Left ventricle myocardium inferior (tissue), 1 donor: ENCODE results near the gene DQX1. TPM values are rescaled to one million over a fixed set of nuclear protein-coding genes. Genes with fewer than 3 reads are reported as not detected.

Experiments
- DNase-seq: peaks from one replicate; pipeline ENCODE4 v3.0.0-alpha.2; 2020
- H3K27ac ChIP-seq: fragments of 200-600 bp; replicated peaks from 2 replicates; pipeline ENCODE4 v1.8.0; 2021
- H3K27me3 ChIP-seq: fragments of 200-600 bp; 2 replicates; pipeline ENCODE4 v1.8.0; 2021; ENCODE audit warnings: low read depth
- H3K36me3 ChIP-seq: fragments of 200-600 bp; 2 replicates; pipeline ENCODE4 v1.8.0; 2021
- H3K4me1 ChIP-seq: fragments of 200-600 bp; 2 replicates; pipeline ENCODE4 v1.8.0; 2021
- H3K4me3 ChIP-seq: fragments of 200-600 bp; 2 replicates; pipeline ENCODE4 v1.8.0; 2021; ENCODE audit warnings: mild to moderate bottlenecking, moderate library complexity
- H3K9me3 ChIP-seq: fragments of 200-600 bp; replicated peaks from 2 replicates; pipeline ENCODE4 v1.8.0; 2021
- intact Hi-C: fragments of 100-400 bp; cut with micrococcal nuclease; formaldehyde crosslinking; loops from one replicate; pipeline ENCODE4 v1.11.0; 2022
- total RNA-seq: library from RNA; stranded (reverse); fragmentation: NEBNext Ultra II Directional; extraction: Animal tissue kit (Norgen Biotek cat#: 25700); gene quantifications from one replicate; pipeline ENCODE4 v1.2.1, GENCODE V29; 2021
- TF ChIP-seq, protein P1 (sequence below): fragments of 200-600 bp; IDR thresholded peaks from 2 replicates; pipeline ENCODE4 v1.8.0; 2021; ENCODE audit warnings: antibody characterized with exemption, mild to moderate bottlenecking, borderline replicate concordance
- donor health status: DM: no; HTN: yes; CAD: no; lungs with severe emphysema.

The DQX1 gene
- total RNA-seq, 1 donor from 2014 or later = 0.11 TPM

DNA sequence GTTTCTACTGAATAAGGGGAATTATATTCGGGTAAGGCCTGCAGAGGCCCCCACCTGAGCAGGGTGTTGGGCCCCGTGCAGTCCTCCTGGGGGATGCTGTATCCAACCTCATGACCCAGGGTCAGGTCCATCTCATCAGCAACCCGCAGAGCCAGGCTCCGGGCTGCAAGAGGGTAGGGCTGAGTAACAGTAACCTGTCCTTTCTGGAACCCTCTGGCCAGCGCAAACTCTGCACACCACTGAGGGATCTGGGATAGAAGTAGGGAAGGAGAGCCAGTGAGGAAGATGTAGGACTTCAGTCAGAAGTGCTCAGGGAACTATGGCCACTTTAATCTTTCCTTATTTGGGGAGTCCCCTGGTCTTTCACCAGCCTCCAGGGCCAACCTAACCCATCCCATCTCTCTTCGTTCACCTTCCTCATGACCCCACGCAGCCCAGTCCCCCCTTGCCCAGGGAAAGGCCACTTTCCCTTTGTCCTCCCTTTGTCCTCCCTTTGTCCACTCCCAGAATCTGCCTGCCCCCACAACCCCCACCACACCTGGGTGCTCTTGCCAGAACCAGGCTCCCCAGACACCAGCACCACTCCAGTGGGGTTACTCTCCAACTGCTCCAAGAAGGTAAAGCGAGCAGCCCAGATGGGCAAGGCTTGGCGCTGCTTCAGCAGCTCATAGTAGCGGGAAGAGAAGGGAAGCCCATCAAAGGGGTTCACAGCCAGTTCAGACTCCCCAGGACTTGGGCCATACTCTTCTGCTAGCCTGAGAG is 895 bp downstream of the DQX1 start:
- no peak overlapping the region for H3K4me3 ChIP-seq
- peaks cover 30% of the 10 kb centered on the region for H3K36me3 ChIP-seq
- TF ChIP-seq, protein P1, sequence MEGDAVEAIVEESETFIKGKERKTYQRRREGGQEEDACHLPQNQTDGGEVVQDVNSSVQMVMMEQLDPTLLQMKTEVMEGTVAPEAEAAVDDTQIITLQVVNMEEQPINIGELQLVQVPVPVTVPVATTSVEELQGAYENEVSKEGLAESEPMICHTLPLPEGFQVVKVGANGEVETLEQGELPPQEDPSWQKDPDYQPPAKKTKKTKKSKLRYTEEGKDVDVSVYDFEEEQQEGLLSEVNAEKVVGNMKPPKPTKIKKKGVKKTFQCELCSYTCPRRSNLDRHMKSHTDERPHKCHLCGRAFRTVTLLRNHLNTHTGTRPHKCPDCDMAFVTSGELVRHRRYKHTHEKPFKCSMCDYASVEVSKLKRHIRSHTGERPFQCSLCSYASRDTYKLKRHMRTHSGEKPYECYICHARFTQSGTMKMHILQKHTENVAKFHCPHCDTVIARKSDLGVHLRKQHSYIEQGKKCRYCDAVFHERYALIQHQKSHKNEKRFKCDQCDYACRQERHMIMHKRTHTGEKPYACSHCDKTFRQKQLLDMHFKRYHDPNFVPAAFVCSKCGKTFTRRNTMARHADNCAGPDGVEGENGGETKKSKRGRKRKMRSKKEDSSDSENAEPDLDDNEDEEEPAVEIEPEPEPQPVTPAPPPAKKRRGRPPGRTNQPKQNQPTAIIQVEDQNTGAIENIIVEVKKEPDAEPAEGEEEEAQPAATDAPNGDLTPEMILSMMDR = no peak
- H3K27ac ChIP-seq = no peak overlapping the region
- H3K27me3 ChIP-seq = peaks cover 25% of the 10 kb centered on the region
- intact Hi-C loops = no loop called here
- DNase-seq = no peak
- peaks cover 24% of the 10 kb centered on the region for H3K4me1 ChIP-seq
- H3K9me3 ChIP-seq = no peaks in the 10 kb centered on the region

DNA sequence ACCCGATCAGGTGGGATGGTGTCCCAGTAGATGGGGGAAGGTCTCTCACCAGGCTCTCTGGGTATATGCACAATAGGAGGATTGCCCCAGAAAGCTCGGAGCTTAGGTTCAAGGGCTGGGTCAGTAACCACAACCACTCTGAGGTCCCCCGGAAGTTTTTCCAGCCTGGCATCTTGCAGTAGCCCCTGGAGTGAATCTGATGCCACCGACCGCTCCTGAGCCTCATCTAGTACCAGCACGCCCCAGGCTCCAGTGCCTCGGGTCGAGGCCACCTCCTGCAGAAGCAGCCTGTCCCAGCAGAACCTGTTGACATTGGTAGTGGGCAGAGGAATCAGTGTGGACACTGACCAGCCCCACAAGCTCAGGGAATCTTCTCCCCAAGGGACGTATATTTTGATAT is 2.0 kb downstream of the DQX1 start:
- TF ChIP-seq, protein P1 = no peak
- intact Hi-C loops = no loop called here
- Histone ChIP-seq H3K4me3 (no peak overlapping the region), H3K36me3 (peaks cover 30% of the 10 kb centered on the region), H3K4me1 (peaks cover 16% of the 10 kb centered on the region), H3K27ac (no peak overlapping the region), H3K9me3 (no peaks in the 10 kb centered on the region), H3K27me3 (peaks cover 36% of the 10 kb centered on the region)
- no peak for DNase-seq

DNA sequence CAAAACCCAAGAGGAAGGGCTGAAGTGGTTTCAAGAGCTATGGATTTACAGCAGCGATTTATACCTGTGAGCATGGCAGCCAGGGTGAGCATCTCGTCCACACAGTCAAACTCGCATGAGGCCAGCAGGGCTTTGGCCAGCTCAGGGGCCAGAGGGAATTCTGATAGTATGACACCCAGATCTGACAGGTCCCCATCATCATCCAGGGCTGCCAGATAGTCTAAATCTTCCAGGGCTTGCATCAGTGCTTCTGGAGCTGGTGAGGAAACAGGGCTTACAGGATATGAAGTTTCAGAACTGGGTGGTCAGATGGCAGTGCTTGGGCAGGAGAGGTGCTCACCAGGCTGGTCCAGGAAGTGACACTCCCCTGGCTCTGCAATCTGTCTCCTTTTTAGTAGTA is 3.5 kb downstream of the DQX1 start:
- intact Hi-C loops = no loop called here
- DNase-seq = no peak

DNA sequence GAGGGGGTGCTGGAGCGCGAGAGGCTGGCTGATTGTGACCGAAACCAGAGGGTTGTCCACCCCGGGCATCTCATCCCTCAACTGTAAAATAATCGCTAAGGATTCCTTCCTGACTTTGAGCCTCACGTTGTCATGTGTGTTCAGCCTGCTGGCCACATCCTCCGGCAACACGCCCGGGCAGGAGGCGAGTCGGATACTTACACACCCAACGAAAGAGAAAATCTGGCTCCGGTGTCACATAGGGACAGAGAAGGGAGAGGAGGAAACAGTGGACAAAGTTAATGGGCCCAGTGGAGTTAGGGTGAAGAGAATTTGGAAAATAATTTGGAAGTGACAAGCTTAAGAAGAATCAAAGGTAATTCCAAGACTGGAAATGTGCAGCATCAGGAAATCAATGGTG is 9.4 kb downstream of the DQX1 start:
- no peak overlapping the region for H3K27ac ChIP-seq
- no peaks in the 10 kb centered on the region for H3K9me3 ChIP-seq
- H3K27me3 ChIP-seq = peaks cover 98% of the 10 kb centered on the region
- no peaks in the 10 kb centered on the region for H3K36me3 ChIP-seq
- intact Hi-C loops = no loop called here
- DNase-seq = no peak
- peak overlapping the region; percentile 64 for H3K4me3 ChIP-seq
- peaks cover 35% of the 10 kb centered on the region for H3K4me1 ChIP-seq
- TF ChIP-seq, protein P1 = no peak

More for the DNA sequence above, 3.5 kb downstream of the DQX1 start:
- Histone ChIP-seq H3K36me3 (peaks cover 21% of the 10 kb centered on the region), H3K27ac (no peak overlapping the region), H3K9me3 (no peaks in the 10 kb centered on the region), H3K4me1 (peaks cover 1% of the 10 kb centered on the region), H3K4me3 (no peak overlapping the region), H3K27me3 (peaks cover 51% of the 10 kb centered on the region)
- TF ChIP-seq, protein P1 = no peak

DNA sequence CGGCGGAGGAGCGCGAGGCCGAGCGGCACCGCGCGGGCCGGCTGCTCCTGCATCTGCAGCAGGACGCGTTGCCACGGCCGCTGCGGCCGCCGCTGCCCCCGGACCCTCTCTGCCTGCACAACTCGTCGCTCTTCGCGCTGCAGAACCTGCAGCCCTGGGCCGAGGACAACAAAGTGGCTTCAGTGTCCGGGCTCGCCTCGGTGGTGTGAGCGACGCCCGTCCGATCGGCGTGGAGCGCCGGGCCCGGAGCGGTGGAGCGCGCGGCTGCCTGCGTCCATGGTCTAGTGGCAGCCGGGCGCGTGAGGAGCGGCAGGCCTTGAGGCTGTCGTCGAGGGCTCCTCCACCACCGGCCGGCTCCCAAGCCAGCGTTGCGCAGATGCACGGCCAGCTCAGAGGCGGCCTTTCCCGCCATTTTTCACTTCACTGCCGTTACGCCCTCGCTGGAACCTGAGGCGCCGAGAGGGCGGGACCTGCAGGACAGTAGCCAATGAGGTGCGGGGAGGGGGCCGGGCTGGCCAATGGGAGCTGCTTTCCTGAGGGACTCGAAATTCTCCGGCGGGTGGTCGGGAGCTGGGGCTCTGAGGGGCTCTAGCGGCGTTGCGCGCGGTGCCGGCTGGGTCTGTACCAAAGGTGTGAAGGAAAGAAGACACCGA is 9.9 kb downstream of the DQX1 start:
- Histone ChIP-seq H3K4me1 (peaks cover 35% of the 10 kb centered on the region), H3K36me3 (no peaks in the 10 kb centered on the region), H3K9me3 (no peaks in the 10 kb centered on the region), H3K27me3 (peaks cover 100% of the 10 kb centered on the region), H3K4me3 (peak overlapping the region; percentile 64), H3K27ac (no peak overlapping the region)
- intact Hi-C loops = no loop called here
- TF ChIP-seq, protein P1 = no peak
- peak; percentile 75 for DNase-seq
